HG03025 (cell line): Measurements from ENCODE around the gene SIGLEC8.

Experiments used
- ATAC-seq: cut with Tn5 transposase; IDR thresholded peaks from one replicate; pipeline ENCODE4 v1.9.1; 2021; ENCODE audit warnings: mild to moderate bottlenecking, moderate library complexity; ENCODE audit not compliant: unreplicated experiment, low FRiP score

SIGLEC8 gene

DNA sequence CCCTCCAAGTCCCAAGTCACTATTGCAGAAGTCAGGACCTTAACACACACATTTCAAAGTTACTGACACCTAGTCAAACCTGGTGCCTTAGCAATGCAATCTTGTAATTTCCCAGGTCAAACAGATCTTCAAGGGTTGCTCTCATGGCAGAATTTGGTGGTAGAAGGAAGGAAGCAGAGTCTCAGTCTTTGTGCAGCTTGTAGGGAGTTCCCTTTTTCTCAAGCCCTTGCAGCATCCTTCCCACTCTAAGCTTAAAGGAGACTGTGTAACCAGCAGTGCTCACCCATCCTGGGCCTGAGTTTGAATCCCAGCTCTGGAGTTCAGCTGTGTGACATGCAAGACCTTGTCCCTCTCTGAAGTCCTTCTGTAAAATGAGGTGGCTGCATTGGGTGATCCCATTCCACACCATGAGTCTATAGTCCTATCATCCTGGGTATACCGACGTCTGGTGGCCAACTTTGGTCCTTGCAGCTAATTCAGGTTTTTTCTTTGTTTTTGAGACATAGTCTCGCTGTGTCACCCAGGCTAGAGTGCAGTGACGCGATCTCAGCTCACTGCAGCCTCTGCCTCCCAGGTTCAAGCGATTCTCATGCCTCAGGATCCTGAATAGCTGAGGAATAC lies 50.6 kb downstream of the SIGLEC8 start:
- ATAC-seq = no peak

DNA sequence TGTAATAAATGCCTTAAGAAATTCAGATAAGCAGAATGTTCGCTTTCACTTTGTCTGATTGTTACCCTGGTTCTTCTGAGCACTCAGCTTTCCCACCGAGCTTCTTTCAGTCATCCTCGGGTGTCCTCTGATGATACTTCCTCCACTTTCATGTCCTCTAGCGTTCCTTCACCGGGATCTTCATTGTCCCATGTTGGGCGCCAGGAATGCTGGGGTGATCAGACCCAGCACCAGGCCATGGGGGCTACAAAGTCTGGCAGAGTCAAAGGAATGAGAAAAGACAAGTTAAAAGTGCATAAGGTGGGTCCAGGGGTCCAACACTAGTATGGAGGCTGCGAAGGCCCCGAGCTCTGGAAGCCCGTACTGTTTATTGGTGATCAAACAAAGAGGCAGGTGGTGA lies 56.1 kb downstream of the SIGLEC8 start:
- no peak for ATAC-seq
